ENCODE measurements around the gene CXorf66.

The CXorf66 gene

DNA sequence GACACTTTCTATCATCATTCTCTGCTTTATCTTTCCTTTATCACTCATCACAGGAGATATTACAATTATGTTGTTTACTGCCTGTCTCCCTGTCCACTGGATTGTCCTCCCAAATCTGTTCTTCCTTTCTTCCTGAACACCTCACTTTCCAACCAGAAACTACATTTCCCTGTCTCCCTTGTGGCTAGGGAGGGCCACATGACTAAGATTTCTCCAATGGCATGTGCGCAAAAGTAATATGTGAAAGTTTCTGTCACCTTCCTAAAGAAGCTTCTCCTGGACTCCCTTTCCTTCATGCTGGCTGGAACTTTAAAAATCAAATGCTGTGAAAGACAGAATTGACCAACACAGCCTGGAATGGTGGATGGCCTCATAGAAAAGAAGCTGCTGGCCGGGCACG, 58.2 kb downstream of the CXorf66 start:
- DNase-seq (ENCODE audit: low read depth): no peak
- TF ChIP-seq, protein P1, sequence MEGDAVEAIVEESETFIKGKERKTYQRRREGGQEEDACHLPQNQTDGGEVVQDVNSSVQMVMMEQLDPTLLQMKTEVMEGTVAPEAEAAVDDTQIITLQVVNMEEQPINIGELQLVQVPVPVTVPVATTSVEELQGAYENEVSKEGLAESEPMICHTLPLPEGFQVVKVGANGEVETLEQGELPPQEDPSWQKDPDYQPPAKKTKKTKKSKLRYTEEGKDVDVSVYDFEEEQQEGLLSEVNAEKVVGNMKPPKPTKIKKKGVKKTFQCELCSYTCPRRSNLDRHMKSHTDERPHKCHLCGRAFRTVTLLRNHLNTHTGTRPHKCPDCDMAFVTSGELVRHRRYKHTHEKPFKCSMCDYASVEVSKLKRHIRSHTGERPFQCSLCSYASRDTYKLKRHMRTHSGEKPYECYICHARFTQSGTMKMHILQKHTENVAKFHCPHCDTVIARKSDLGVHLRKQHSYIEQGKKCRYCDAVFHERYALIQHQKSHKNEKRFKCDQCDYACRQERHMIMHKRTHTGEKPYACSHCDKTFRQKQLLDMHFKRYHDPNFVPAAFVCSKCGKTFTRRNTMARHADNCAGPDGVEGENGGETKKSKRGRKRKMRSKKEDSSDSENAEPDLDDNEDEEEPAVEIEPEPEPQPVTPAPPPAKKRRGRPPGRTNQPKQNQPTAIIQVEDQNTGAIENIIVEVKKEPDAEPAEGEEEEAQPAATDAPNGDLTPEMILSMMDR (IDR thresholded peaks at IDR 0.05; ENCODE audit: insufficient read depth, low read depth, low read length, missing control alignments): no peak
- H3K4me3 ChIP-seq (ENCODE audit: low read length): no peak overlapping the region

- H3K4me3 ChIP-seq (ENCODE audit: low read length): no peak overlapping the region
- no peak for DNase-seq (ENCODE audit: low read depth)
- TF ChIP-seq, protein P1 (IDR thresholded peaks at IDR 0.05; ENCODE audit: insufficient read depth, low read depth, low read length, missing control alignments): no peak
These were observed 59.6 kb downstream of the CXorf66 start for GRCh38 chrX:139905743-139906142.
